Neural cell (in vitro differentiated cells): Measurements from ENCODE around the gene ITGA5. TPM values are rescaled to one million over a fixed set of nuclear protein-coding genes. Genes with fewer than 3 reads are reported as not detected.

ENCODE experiments used
- H2AFZ ChIP-seq: fragments of 200-600, 300-800 bp; sonication (generic), shearing (Covaris generic); 2 replicates; pipeline ENCODE4 v1.6.0; 2014; ENCODE audit warnings: low read depth, mild to moderate bottlenecking, antibody characterized with exemption, low read length, moderate library complexity
- H3F3A ChIP-seq: fragments of 200-600 bp; shearing (Covaris generic); 2 replicates; pipeline ENCODE4 v1.6.1; 2016; ENCODE audit warnings: mild to moderate bottlenecking, moderate library complexity, mixed read lengths, antibody characterized with exemption, low read length; ENCODE audit not compliant: insufficient read depth, poor library complexity, severe bottlenecking
- H3K27ac ChIP-seq: fragments of 200-600, 300-800 bp; sonication (generic), shearing (Covaris generic); 2 replicates; pipeline ENCODE4 v1.5.1; 2014; ENCODE audit warnings: mild to moderate bottlenecking, low read length, moderate library complexity
- H3K27me3 ChIP-seq: fragments of 300-800, 200-600 bp; sonication (generic), shearing (Covaris generic); 2 replicates; pipeline ENCODE4 v1.6.0; 2014; ENCODE audit warnings: mild to moderate bottlenecking, low read depth, low read length, moderate library complexity; ENCODE audit not compliant: insufficient read depth
- H3K36me3 ChIP-seq: fragments of 300-800, 200-600 bp; sonication (generic), shearing (Covaris generic); 2 replicates; pipeline ENCODE4 v1.5.1; 2014; ENCODE audit warnings: mild to moderate bottlenecking, antibody characterized with exemption, low read length, moderate library complexity; ENCODE audit not compliant: insufficient read depth
- H3K4me2 ChIP-seq: fragments of 300-800, 200-600 bp; sonication (generic), shearing (Covaris generic); 2 replicates; pipeline ENCODE4 v1.6.0; 2014; ENCODE audit warnings: mild to moderate bottlenecking, low read length
- H3K4me3 ChIP-seq: fragments of 300-800, 200-600 bp; sonication (generic), shearing (Covaris generic); 2 replicates; pipeline ENCODE4 v1.5.1; 2014; ENCODE audit warnings: mild to moderate bottlenecking, low read length, moderate library complexity
- H3K79me2 ChIP-seq: fragments of 200-600 bp; shearing (Covaris generic); replicated peaks from 2 replicates; pipeline ENCODE4 v1.6.0; 2014; ENCODE audit warnings: mild to moderate bottlenecking, low read length, moderate library complexity; ENCODE audit not compliant: insufficient read depth
- H3K9ac ChIP-seq: fragments of 300-800, 200-600 bp; sonication (generic), shearing (Covaris generic); 2 replicates; pipeline ENCODE4 v1.6.1; 2016; ENCODE audit warnings: mild to moderate bottlenecking, low read length, mixed read lengths
- H3K9me2 ChIP-seq: fragments of 200-600 bp; shearing (Covaris generic); 2 replicates; pipeline ENCODE4 v1.6.1; 2016; ENCODE audit warnings: mild to moderate bottlenecking, low read length, mixed read lengths; ENCODE audit not compliant: insufficient read depth
- H3K9me3 ChIP-seq: fragments of 200-600, 300-800 bp; sonication (generic), shearing (Covaris generic); 2 replicates; pipeline ENCODE4 v1.6.1; 2016; ENCODE audit warnings: mild to moderate bottlenecking, mixed run types, low read length, moderate library complexity, mixed read lengths
- H4K20me1 ChIP-seq: fragments of 200-600 bp; shearing (Covaris generic); 2 replicates; pipeline ENCODE4 v1.6.1; 2016; ENCODE audit warnings: mild to moderate bottlenecking, mixed run types; ENCODE audit not compliant: insufficient read depth
- CTCF ChIP-seq: fragments of 450-650 bp; IDR thresholded peaks from 2 replicates; pipeline ENCODE4 v1.5.1; 2014; ENCODE audit warnings: antibody characterized with exemption, mild to moderate bottlenecking, moderate library complexity; ENCODE audit not compliant: poor library complexity, severe bottlenecking
- EP300 ChIP-seq: fragments of 450-650 bp; conservative IDR thresholded peaks from 2 replicates; pipeline ENCODE4 v1.6.1; 2014; ENCODE audit warnings: antibody characterized with exemption, mild to moderate bottlenecking, moderate library complexity; ENCODE audit not compliant: poor library complexity, severe bottlenecking
- EZH2 ChIP-seq: fragments of 200-600, 300-800 bp; shearing (Covaris generic), sonication (generic); IDR thresholded peaks from 2 replicates; pipeline ENCODE4 v1.6.1; 2014; ENCODE audit warnings: antibody characterized with exemption, low read length, borderline replicate concordance, mild to moderate bottlenecking; ENCODE audit not compliant: insufficient read depth, poor library complexity, severe bottlenecking
- MXI1 ChIP-seq: fragments of 450-650 bp; conservative IDR thresholded peaks from 2 replicates; pipeline ENCODE4 v1.6.1; 2014; ENCODE audit warnings: antibody characterized with exemption, mild to moderate bottlenecking; ENCODE audit not compliant: poor library complexity, severe bottlenecking
- POLR2AphosphoS5 ChIP-seq: IDR thresholded peaks from 2 replicates; pipeline ENCODE4 v1.6.1; 2012
- RAD21 ChIP-seq: fragments of 450-650 bp; conservative IDR thresholded peaks from 2 replicates; pipeline ENCODE4 v1.6.1; 2014; ENCODE audit warnings: antibody characterized with exemption, mild to moderate bottlenecking, moderate library complexity
- REST ChIP-seq: IDR thresholded peaks from 2 replicates; pipeline ENCODE4 v1.6.1; 2012; ENCODE audit warnings: borderline replicate concordance
- SMC3 ChIP-seq: fragments of 450-650 bp; conservative IDR thresholded peaks from 2 replicates; pipeline ENCODE4 v1.6.1; 2014; ENCODE audit warnings: antibody characterized with exemption, mild to moderate bottlenecking, moderate library complexity; ENCODE audit not compliant: poor library complexity
- TAF1 ChIP-seq: IDR thresholded peaks from 2 replicates; pipeline ENCODE4 v1.6.1; 2012; ENCODE audit warnings: low read depth
- polyA plus RNA-seq: library from polyadenylated mRNA; depleted of rRNA; stranded (reverse); fragments of >200 nt; gene quantifications from 2 replicates; pipeline ENCODE4 v1.2.3, GENCODE V29; 2014

ITGA5 gene
- polyA plus RNA-seq, 1 donor from 2014 or later, result not detected

- H3K36me3 ChIP-seq, result no peaks in the 10 kb centered on the region
- H2AFZ ChIP-seq, result no peak overlapping the region
- no peaks in the 10 kb centered on the region for H3K9me2 ChIP-seq
- H3K9ac ChIP-seq, result no peak overlapping the region
- H3K79me2 ChIP-seq, result no peaks in the 10 kb centered on the region
- no peaks in the 10 kb centered on the region for H4K20me1 ChIP-seq
- H3F3A ChIP-seq, result no peaks in the 10 kb centered on the region
- H3K9me3 ChIP-seq, result no peaks in the 10 kb centered on the region
- no peak overlapping the region for H3K4me2 ChIP-seq
- H3K27ac ChIP-seq, result no peak overlapping the region
- no peaks in the 10 kb centered on the region for H3K27me3 ChIP-seq
- TF ChIP-seq CTCF (no peak), REST (no peak)
- no peak overlapping the region for H3K4me3 ChIP-seq
Observed at GRCh38 chr12:54439096-54439495, 20.0 kb upstream of the ITGA5 start.

- no peak overlapping the region for H3K4me3 ChIP-seq
- no peaks in the 10 kb centered on the region for H3K27me3 ChIP-seq
- H3K4me2 ChIP-seq, result no peak overlapping the region
- no peak for TF ChIP-seq CTCF
- no peak for TF ChIP-seq POLR2AphosphoS5
- TF ChIP-seq TAF1, result no peak
- no peak for TF ChIP-seq EZH2
- TF ChIP-seq EP300, result no peak
- TF ChIP-seq MXI1, result no peak
- no peak for TF ChIP-seq REST
- no peak for TF ChIP-seq SMC3
- no peak for TF ChIP-seq RAD21
- H3F3A ChIP-seq, result no peaks in the 10 kb centered on the region
- H4K20me1 ChIP-seq, result no peaks in the 10 kb centered on the region
- no peak overlapping the region for H3K9ac ChIP-seq
- H2AFZ ChIP-seq, result no peak overlapping the region
- no peak overlapping the region for H3K27ac ChIP-seq
- H3K9me3 ChIP-seq, result no peaks in the 10 kb centered on the region
- H3K9me2 ChIP-seq, result no peaks in the 10 kb centered on the region
- H3K79me2 ChIP-seq, result no peaks in the 10 kb centered on the region
- no peaks in the 10 kb centered on the region for H3K36me3 ChIP-seq
Observed at GRCh38 chr12:54438517-54438916, 19.5 kb upstream of the ITGA5 start.
